Astrocyte (in vitro differentiated cells and primary cell): ENCODE measurements around the gene STARD13.

Experiments
- EZH2 ChIP-seq: IDR thresholded peaks from 2 replicates; pipeline ENCODE4 v1.6.1; 2012; ENCODE audit warnings: mild to moderate bottlenecking, low read length, inconsistent platforms; ENCODE audit not compliant: insufficient read depth
- TF ChIP-seq, protein P1 (sequence below): IDR thresholded peaks from 2 replicates; pipeline ENCODE4 v1.5.1; 2011; ENCODE audit warnings: low read depth, mild to moderate bottlenecking, inconsistent platforms, low read length, moderate library complexity; ENCODE audit not compliant: insufficient read depth

DNA sequence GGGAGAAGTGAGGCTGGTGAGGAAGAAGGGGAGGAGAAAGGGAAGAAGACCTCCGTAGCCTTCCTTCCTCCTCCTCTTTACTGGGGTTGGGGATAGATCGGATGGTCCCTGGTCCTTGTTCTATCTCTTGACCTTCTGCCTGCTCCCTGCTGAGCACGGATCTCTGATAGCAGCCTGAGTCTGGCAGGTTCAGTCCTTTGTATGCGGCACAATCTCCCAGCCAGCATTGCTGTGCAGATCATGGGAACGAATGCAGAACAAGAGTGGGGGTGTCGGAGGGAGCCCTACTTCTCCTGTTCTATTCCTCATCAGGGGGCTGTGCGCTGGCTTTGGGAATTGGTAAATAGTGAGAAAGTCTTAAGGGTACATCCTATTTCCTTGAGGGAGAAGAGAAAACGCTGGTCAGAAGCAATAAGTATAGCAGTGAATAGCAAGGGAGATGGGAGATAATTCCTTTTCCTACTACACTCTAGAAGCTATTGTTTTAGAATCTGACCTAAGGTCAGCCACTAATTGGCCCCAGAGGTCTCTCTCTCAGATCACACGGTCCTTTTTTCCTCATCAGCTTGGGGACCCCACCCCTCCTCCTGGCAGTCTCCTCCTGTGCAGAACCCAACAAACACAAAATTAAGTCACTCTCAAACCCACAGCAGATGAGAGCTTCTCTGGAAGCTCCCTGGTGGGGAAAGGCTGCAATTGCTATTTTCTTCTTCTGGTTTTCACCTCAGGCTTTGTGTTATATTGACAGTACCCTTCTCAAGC lies 228.4 kb downstream of the STARD13 start:
- TF ChIP-seq, protein P1, sequence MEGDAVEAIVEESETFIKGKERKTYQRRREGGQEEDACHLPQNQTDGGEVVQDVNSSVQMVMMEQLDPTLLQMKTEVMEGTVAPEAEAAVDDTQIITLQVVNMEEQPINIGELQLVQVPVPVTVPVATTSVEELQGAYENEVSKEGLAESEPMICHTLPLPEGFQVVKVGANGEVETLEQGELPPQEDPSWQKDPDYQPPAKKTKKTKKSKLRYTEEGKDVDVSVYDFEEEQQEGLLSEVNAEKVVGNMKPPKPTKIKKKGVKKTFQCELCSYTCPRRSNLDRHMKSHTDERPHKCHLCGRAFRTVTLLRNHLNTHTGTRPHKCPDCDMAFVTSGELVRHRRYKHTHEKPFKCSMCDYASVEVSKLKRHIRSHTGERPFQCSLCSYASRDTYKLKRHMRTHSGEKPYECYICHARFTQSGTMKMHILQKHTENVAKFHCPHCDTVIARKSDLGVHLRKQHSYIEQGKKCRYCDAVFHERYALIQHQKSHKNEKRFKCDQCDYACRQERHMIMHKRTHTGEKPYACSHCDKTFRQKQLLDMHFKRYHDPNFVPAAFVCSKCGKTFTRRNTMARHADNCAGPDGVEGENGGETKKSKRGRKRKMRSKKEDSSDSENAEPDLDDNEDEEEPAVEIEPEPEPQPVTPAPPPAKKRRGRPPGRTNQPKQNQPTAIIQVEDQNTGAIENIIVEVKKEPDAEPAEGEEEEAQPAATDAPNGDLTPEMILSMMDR = peak; percentile 32
- no peak for TF ChIP-seq EZH2
